ENCODE data around the gene BRICD5.

The BRICD5 gene

DNA sequence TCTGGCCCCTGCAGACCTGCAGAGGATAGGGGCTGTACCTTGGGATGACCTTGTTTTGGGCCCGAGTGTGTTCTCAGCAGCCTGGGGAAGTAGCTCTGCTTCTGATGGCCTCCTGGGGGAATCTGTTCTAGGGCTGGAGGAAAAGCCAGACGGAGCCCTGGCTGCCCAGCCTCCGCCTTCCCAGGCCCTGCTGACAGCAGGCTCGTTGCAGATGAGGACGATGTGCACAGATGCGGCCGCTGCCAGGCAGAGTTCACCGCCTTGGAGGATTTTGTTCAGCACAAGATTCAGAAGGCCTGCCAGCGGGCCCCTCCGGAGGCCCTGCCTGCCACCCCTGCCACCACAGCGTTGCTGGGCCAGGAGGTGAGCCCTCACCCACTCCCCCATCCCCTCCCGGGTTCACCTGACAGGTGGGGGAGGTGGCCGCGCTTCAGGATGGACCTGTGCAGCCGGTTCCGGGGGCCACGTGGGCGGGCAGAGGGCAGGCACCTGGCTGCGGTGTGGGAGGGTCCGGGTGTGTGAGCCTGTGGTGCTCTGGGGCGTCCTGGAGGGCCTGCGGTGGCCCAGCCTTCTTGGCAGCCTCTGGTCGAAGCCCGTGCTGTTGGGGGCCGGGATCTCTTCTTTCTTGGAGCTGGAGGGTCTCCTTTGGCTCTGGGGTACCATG, 17.6 kb upstream of the BRICD5 start:
- Histone ChIP-seq H3K9ac (ENCODE audit: low read length) (no peak overlapping the region), H3K4me2 (ENCODE audit: low read length) (no peak overlapping the region), H3K4ac (ENCODE audit: low read depth, low read length) (no peak overlapping the region), H3K14ac (ENCODE audit: low read length) (no peak overlapping the region), H2BK5ac (ENCODE audit: low read depth, low read length, poor library complexity) (no peak overlapping the region), H3K36me3 (ENCODE audit: control insufficient read depth in 1 of 2, insufficient read depth in 2 of 2, low read length in 2 of 2) (peaks cover 48 to 58% of the 10 kb centered on the region in 2 experiments), H3K4me3 (ENCODE audit: low read depth, low read length) (no peak overlapping the region), H2BK120ac (ENCODE audit: insufficient read depth, low read length, poor library complexity) (no peak overlapping the region), H3K4me1 (ENCODE audit: control insufficient read depth in 1 of 2, insufficient read depth in 2 of 2, low read length in 2 of 2) (peaks cover 0 to 9% of the 10 kb centered on the region in 2 experiments), H4K91ac (ENCODE audit: low read depth, low read length) (no peak overlapping the region), H2AFZ (ENCODE audit: insufficient read depth, low read length, poor library complexity) (no peak overlapping the region), H4K12ac (ENCODE audit: low read depth, low read length) (no peak overlapping the region), H3K79me2 (ENCODE audit: control insufficient read depth, insufficient read depth, low read length, poor library complexity) (peaks cover 16% of the 10 kb centered on the region), H2AK5ac (ENCODE audit: low read length) (no peak overlapping the region), H3K27ac (ENCODE audit: low read depth, low read length) (no peak overlapping the region), H4K8ac (ENCODE audit: low read depth, low read length) (no peak overlapping the region), H3K79me1 (ENCODE audit: low read length) (peaks cover 6% of the 10 kb centered on the region), H3K18ac (ENCODE audit: low read length) (peak overlapping the region; percentile 21), H3K23ac (ENCODE audit: low read length) (no peak overlapping the region), H2BK12ac (ENCODE audit: low read length) (no peak overlapping the region), H3K9me3 (ENCODE audit: insufficient read depth, low read depth, low read length) (peaks cover 2% of the 10 kb centered on the region), H3K27me3 (ENCODE audit: insufficient read depth, low read length) (no peaks in the 10 kb centered on the region)
- DNase-seq, result no peak
- no CpG with 5 or more reads among the region's 25 CpGs for WGBS (ENCODE audit: extremely low coverage, insufficient coverage, insufficient read length)

DNA sequence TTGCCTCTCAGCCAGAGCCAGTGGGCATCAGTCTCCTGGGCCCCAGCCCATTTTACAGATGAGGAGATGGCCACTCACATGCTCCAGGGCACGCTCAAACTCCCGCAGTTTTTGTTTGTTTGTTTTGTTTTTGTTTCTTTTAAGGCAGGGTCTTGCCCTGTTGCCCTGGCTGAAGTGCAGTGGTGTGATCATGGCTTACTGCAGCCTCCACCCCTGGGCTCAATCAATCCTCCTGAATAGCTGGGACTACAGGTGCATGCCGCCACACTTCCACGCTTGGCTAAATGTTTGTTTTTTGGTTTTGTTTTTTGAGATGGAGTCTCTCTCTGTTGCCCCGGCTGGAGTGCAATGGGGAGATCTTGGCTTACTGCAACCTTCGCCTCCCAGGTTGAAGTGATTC, 16.3 kb upstream of the BRICD5 start:
- Histone ChIP-seq H3K14ac (ENCODE audit: low read length) (no peak overlapping the region), H2AK5ac (ENCODE audit: low read length) (no peak overlapping the region), H2AFZ (ENCODE audit: insufficient read depth, low read length, poor library complexity) (no peak overlapping the region), H3K23ac (ENCODE audit: low read length) (no peak overlapping the region), H3K27ac (ENCODE audit: low read depth, low read length) (no peak overlapping the region), H4K91ac (ENCODE audit: low read depth, low read length) (no peak overlapping the region), H4K8ac (ENCODE audit: low read depth, low read length) (no peak overlapping the region), H3K18ac (ENCODE audit: low read length) (no peak overlapping the region), H3K4ac (ENCODE audit: low read depth, low read length) (peak overlapping the region; percentile 61), H3K4me2 (ENCODE audit: low read length) (no peak overlapping the region), H3K4me1 (ENCODE audit: control insufficient read depth in 1 of 2, insufficient read depth in 2 of 2, low read length in 2 of 2) (peaks cover 0 to 9% of the 10 kb centered on the region in 2 experiments), H2BK120ac (ENCODE audit: insufficient read depth, low read length, poor library complexity) (no peak overlapping the region), H3K9me3 (ENCODE audit: insufficient read depth, low read depth, low read length) (peaks cover 2% of the 10 kb centered on the region), H3K79me1 (ENCODE audit: low read length) (peaks cover 6% of the 10 kb centered on the region), H3K27me3 (ENCODE audit: insufficient read depth, low read length) (no peaks in the 10 kb centered on the region), H2BK12ac (ENCODE audit: low read length) (no peak overlapping the region), H3K36me3 (ENCODE audit: control insufficient read depth in 1 of 2, insufficient read depth in 2 of 2, low read length in 2 of 2) (peaks cover 34 to 44% of the 10 kb centered on the region in 2 experiments), H3K79me2 (ENCODE audit: control insufficient read depth, insufficient read depth, low read length, poor library complexity) (peaks cover 16% of the 10 kb centered on the region), H4K12ac (ENCODE audit: low read depth, low read length) (no peak overlapping the region), H3K4me3 (ENCODE audit: low read depth, low read length) (no peak overlapping the region), H2BK5ac (ENCODE audit: low read depth, low read length, poor library complexity) (no peak overlapping the region), H3K9ac (ENCODE audit: low read length) (peak overlapping the region; percentile 45)
- WGBS (ENCODE audit: extremely low coverage, insufficient coverage, insufficient read length), result no CpG with 5 or more reads among the region's 6 CpGs
- DNase-seq, result no peak

DNA sequence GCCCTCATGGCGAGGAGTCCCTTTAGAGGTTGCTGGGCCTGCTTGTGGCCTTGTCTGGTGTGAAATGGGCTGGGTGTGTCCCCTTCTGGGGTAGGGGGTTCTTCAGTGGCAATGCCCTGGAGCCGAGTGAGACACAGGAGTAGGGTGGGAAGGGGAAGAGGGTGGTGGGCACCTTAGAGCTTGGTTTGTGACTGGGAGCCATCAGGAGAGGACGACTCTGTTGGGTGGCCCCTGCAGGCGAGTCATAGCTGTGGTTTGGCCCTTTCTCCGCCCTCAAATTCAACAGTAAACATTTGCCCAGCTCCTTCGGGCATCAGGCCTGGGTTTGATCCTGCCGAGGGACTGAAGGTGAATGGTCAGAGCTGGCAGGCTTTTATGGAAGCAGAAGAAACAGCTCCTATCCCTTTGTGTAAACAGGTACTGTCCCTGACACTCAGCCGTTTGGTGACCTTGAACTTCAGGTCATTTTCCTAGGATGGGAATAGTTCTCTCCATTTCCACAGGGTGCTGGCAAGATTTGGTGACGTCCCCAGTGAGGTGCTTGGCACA, 15.7 kb upstream of the BRICD5 start:
- Histone ChIP-seq H3K36me3 (ENCODE audit: control insufficient read depth in 1 of 2, insufficient read depth in 2 of 2, low read length in 2 of 2) (peaks cover 29 to 39% of the 10 kb centered on the region in 2 experiments), H3K9ac (ENCODE audit: low read length) (peak overlapping the region; percentile 43), H3K14ac (ENCODE audit: low read length) (no peak overlapping the region), H3K4ac (ENCODE audit: low read depth, low read length) (peak overlapping the region; percentile 61), H3K79me2 (ENCODE audit: control insufficient read depth, insufficient read depth, low read length, poor library complexity) (peaks cover 16% of the 10 kb centered on the region), H2BK12ac (ENCODE audit: low read length) (no peak overlapping the region), H3K4me2 (ENCODE audit: low read length) (no peak overlapping the region), H3K4me3 (ENCODE audit: low read depth, low read length) (no peak overlapping the region), H3K18ac (ENCODE audit: low read length) (no peak overlapping the region), H3K27ac (ENCODE audit: low read depth, low read length) (no peak overlapping the region), H4K91ac (ENCODE audit: low read depth, low read length) (no peak overlapping the region), H3K27me3 (ENCODE audit: insufficient read depth, low read length) (no peaks in the 10 kb centered on the region), H2BK5ac (ENCODE audit: low read depth, low read length, poor library complexity) (no peak overlapping the region), H2AFZ (ENCODE audit: insufficient read depth, low read length, poor library complexity) (no peak overlapping the region), H3K9me3 (ENCODE audit: insufficient read depth, low read depth, low read length) (peaks cover 2% of the 10 kb centered on the region), H3K4me1 (ENCODE audit: control insufficient read depth in 1 of 2, insufficient read depth in 2 of 2, low read length in 2 of 2) (peaks cover 0 to 6% of the 10 kb centered on the region in 2 experiments), H3K23ac (ENCODE audit: low read length) (no peak overlapping the region), H3K79me1 (ENCODE audit: low read length) (peaks cover 6% of the 10 kb centered on the region), H2AK5ac (ENCODE audit: low read length) (no peak overlapping the region), H4K8ac (ENCODE audit: low read depth, low read length) (no peak overlapping the region), H2BK120ac (ENCODE audit: insufficient read depth, low read length, poor library complexity) (no peak overlapping the region), H4K12ac (ENCODE audit: low read depth, low read length) (no peak overlapping the region)
- no peak for DNase-seq
- no CpG with 5 or more reads among the region's 9 CpGs for WGBS (ENCODE audit: extremely low coverage, insufficient coverage, insufficient read length)

DNA sequence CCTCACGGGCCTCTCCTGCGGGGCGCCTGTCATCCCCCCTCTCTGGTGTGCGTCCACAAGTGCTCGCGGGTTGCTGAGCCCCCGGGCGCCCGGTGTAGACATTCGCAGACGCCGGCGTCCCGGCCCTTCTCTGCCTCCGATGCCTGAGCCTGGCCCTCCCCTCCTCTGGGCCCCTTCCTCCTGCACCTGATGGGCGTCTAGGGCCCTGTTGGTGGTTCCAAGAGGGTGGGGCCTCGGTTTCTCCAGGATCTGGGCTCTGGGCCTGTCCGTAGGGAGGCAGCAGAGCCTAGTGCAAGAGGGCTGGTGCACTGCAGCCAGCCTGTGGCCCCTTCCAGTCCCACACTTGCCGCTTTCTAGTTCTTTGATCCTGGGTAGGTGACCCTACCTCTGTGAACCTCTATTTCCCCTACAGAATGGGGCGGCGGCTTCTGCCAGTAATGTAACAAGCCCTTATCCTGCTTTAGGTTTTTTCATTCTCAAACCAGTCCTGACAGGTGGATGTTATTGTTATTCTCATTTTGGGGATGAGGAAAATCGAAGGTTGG, 13.4 kb upstream of the BRICD5 start:
- Histone ChIP-seq H3K18ac (ENCODE audit: low read length) (peak overlapping the region; percentile 34), H2BK5ac (ENCODE audit: low read depth, low read length, poor library complexity) (peak overlapping the region; percentile 35), H3K4me1 (ENCODE audit: control insufficient read depth in 1 of 2, insufficient read depth in 2 of 2, low read length in 2 of 2) (peaks cover 0 to 6% of the 10 kb centered on the region in 2 experiments), H2AK5ac (ENCODE audit: low read length) (peak overlapping the region; percentile 82), H3K79me2 (ENCODE audit: control insufficient read depth, insufficient read depth, low read length, poor library complexity) (peaks cover 16% of the 10 kb centered on the region), H4K12ac (ENCODE audit: low read depth, low read length) (peak overlapping the region; percentile 54), H3K4me3 (ENCODE audit: low read depth, low read length) (peak overlapping the region; percentile 93), H2AFZ (ENCODE audit: insufficient read depth, low read length, poor library complexity) (peak overlapping the region; percentile 42), H3K23ac (ENCODE audit: low read length) (no peak overlapping the region), H4K8ac (ENCODE audit: low read depth, low read length) (peak overlapping the region; percentile 68), H3K27ac (ENCODE audit: low read depth, low read length) (peak overlapping the region; percentile 71), H3K9me3 (ENCODE audit: insufficient read depth, low read depth, low read length) (peaks cover 2% of the 10 kb centered on the region), H3K14ac (ENCODE audit: low read length) (peak overlapping the region; percentile 90), H4K91ac (ENCODE audit: low read depth, low read length) (peak overlapping the region; percentile 60), H2BK12ac (ENCODE audit: low read length) (no peak overlapping the region), H3K4ac (ENCODE audit: low read depth, low read length) (peak overlapping the region; percentile 76), H3K36me3 (ENCODE audit: control insufficient read depth in 1 of 2, insufficient read depth in 2 of 2, low read length in 2 of 2) (peaks cover 14 to 19% of the 10 kb centered on the region in 2 experiments), H3K4me2 (ENCODE audit: low read length) (peak overlapping the region; percentile 83), H2BK120ac (ENCODE audit: insufficient read depth, low read length, poor library complexity) (peak overlapping the region; percentile 24), H3K79me1 (ENCODE audit: low read length) (peaks cover 6% of the 10 kb centered on the region), H3K27me3 (ENCODE audit: insufficient read depth, low read length) (no peaks in the 10 kb centered on the region), H3K9ac (ENCODE audit: low read length) (peak overlapping the region; percentile 96)
- WGBS (ENCODE audit: extremely low coverage, insufficient coverage, insufficient read length), result no CpG with 5 or more reads among the region's 22 CpGs
- peak; percentile 54 to 62 for DNase-seq
